Spleen (tissue), 7 donors: ENCODE measurements around the gene DUS1L.

Experiments used
- CTCF ChIP-seq, 11 experiments: fragments of 200-600 bp in 7 of 11; fragments of 450-650 bp in 4 of 11; sonication (generic) in 4 of 11; IDR thresholded peaks in 8 of 11; conservative IDR thresholded peaks in 3 of 11; 1 replicate in 7 of 11; 2 replicates in 4 of 11; pipeline versions ENCODE4 v1.4.0 to v1.8.0; 2016 to 2021; ENCODE audit warnings: antibody characterized with exemption in 11 of 11, inconsistent platforms in 4 of 11, mild to moderate bottlenecking in 1 of 11
- POLR2A ChIP-seq, 3 donors: fragments of 450-650 bp; IDR thresholded peaks; one replicate each; pipeline ENCODE4 v1.5.1; 2017; ENCODE audit warnings: antibody characterized with exemption in 3 of 3, mild to moderate bottlenecking in 1 of 3
- POLR2AphosphoS5 ChIP-seq, 3 donors: sonication (generic); formaldehyde crosslinking; IDR thresholded peaks; one replicate each; pipeline ENCODE4 v1.5.1; 2017; ENCODE audit warnings: antibody characterized with exemption in 3 of 3
- donor health status: DM: no; HTN: no; CAD: no; lungs with moderate emphysema.
- donor health status: DM: no; HTN: no; CAD: no.
- donor health status: DM: no; HTN: no; CAD: no.

GRCh38 chr17:82008258-82008940, 57.2 kb downstream of the DUS1L start:
- no peak for TF ChIP-seq CTCF (IDR thresholded peaks at IDR 0.05 in 8 of 11, conservative IDR thresholded peaks at IDR 0.05 in 3 of 11)
- TF ChIP-seq POLR2AphosphoS5 (IDR thresholded peaks at IDR 0.05) = no peak
- TF ChIP-seq POLR2A (IDR thresholded peaks at IDR 0.05) = no peak
